Posterior vena cava (tissue), 2 donors: Measurements from ENCODE around the gene XAGE2. TPM values are rescaled to one million over a fixed set of nuclear protein-coding genes. Genes with fewer than 3 reads are reported as not detected.

Source experiments
- DNase-seq: peaks from one replicate; pipeline ENCODE4 v3.0.0-alpha.2; 2020; ENCODE audit warnings: low spot score
- intact Hi-C, 2 donors: fragments of 100-400 bp; cut with DNase I; formaldehyde crosslinking; loops; one replicate each; pipeline versions ENCODE4 v1.14.1 to v1.14.2; 2022 to 2023
- microRNA-seq, 2 donors: library from miRNA; unstranded; fragments of <30 nt; microRNA quantifications; one replicate each; pipeline ENCODE4 v1.2.0, GENCODE V29; 2020 to 2021; ENCODE audit warnings: borderline microRNAs expressed in 2 of 2
- total RNA-seq, 2 donors: library from RNA; stranded (reverse); fragmentation: NEBNext Ultra II Directional; extraction: Animal tissue kit (Norgen Biotek cat#: 25700); gene quantifications; one replicate each; pipeline ENCODE4 v1.2.1, GENCODE V29; 2021
- donor health status: DM: yes; HTN: yes; CAD: no.
- donor health status: DM: yes; HTN: yes; CAD: no.

Gene XAGE2
- total RNA-seq, 2 donors from 2014 or later: not detected

DNA sequence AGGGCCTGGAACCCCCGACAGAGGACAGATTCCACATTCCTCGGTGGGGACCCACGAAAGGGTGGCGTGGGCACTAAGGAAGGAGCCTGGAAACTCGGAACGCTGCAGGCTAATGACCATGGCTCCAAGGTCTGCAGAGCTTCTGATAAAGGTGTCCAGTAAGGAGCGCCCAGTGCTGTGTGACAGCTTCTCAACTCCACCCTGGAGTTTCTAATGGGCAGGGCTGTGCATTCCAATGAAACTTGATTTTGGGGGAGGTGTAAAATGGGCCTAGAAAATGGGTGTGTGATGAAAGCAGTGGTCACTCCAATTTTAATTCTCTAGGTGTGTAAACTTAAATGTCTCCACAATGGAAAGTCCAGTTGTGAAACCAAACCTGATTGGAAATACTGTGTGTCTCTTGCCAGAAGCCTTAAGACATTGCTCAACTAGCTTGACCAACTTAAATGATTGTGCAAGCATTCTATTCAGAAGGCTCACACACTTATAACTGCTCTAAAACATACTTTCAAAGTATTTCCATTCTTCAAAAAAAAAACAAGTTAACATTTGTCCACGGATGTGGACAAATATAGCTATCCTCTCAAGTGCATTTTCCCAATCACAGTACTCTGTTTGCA, 52.1 kb downstream of the XAGE2 start:
- intact Hi-C loops: no loop called here
- no peak for DNase-seq

DNA sequence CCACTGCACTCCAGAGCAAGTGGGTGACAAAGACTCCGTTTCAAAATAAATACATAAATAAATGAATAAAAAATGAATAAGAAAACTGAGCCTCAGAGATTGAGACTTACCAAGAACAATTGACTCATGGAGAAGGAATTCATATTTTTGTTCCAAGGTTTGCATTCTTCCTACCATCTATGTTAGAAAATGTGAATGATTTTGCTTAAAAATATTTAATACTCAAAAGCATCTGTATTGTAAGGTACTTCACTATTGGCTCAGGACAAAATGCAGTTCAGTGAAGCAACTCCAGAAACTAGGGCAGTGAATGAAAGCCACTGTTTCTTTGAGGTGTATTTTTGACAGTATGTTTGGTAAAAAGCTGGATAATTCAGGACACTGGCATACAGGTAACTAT, 54.1 kb downstream of the XAGE2 start:
- DNase-seq: no peak
- intact Hi-C loops: no loop called here

DNA sequence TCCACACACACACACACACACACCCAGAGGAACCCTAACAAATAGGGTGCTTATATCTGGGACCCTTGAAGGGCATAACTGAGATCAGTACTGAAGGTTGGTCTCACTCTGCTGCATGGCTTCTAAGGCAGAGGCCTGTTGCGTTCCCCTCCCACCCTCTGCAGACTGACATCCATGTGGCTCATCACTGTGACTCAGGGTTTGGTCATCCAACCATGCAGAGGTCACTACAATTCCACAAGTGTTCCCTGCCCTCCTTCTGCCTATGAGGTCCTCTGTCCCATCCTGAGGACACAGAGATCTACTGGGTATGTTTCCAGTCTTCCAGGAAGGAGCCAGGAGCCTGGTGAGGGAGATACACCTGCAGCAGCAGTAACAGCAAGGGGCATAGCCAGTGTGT, 55.8 kb downstream of the XAGE2 start:
- DNase-seq: no peak
- intact Hi-C loops: no loop called here

Small RNA genes lying within 50 kb of the gene (microRNA-seq; reads per million reads assigned to microRNA genes)
- gene MIR8088: 0 reads per million in 2 donors

Other genes starting within 250 kb of the XAGE2 start
- 1 to 10 TPM; 2.9 to 5.9 TPM for gene MAGED4, start 184.1 kb upstream of the XAGE2 start, total RNA-seq
- gene XAGE1A, start 126.8 kb downstream of the XAGE2 start, total RNA-seq: not detected
- gene XAGE1B, start 148.0 kb downstream of the XAGE2 start, total RNA-seq: not detected